Measurements from ENCODE around the gene HIVEP1.

HIVEP1 gene

DNA sequence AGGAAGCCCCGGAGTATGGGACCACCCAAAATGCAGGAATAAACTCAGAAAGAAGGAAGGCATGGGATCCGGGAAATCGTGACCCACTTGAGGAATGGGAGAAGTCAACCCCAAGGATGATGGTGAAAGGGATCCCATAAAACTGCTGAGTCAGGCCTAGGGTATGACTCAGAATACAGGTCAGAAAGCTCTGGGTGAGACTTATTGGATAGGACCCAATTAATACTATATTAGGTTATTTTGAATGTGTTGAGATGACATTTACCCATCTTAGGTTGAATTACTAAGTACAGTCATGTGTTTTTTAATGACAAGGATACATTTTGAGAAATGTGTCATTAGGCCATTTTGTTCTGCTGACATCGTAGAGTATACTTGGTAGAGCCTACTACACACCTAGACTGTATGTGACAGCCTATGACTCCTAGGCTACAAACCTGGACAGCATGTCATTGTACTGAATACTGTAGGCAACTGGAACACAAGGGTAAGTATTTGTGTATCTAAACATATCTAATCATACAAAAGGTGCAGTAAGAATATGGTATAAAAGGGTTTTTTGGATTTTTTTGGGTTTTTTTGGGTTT is 17.1 kb upstream of the HIVEP1 start:
- FAIRE-seq (no peak), DNase-seq (ENCODE audit: insufficient read length) (no peak)
- TF ChIP-seq POLR2AphosphoS5 (IDR thresholded peaks at IDR 0.05; ENCODE audit: low read depth, low read length), result no peak
- no peak for TF ChIP-seq TAF1 (IDR thresholded peaks at IDR 0.05; ENCODE audit: borderline replicate concordance, low read depth, low read length)
- TF ChIP-seq POLR2A (IDR thresholded peaks at IDR 0.05; ENCODE audit: low read depth, low read length), result no peak

DNA sequence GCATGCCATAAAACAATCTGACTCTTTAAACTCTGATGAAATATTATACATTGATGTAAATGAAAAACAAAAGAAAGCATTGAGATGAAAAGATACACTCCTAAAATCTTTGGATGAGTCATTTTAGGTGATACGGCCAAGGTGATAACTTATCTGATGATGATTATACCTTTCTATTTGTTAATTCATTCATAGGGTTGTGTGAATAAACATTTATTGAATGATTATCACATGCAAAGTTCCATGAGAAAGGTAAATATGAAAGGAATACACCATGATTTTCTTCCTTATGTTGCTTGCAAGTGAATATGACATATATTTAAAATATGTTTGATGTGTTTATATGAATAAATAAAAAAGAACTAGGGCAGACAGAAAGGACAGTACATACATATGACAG is 15.4 kb upstream of the HIVEP1 start:
- FAIRE-seq (no peak), DNase-seq (ENCODE audit: insufficient read length) (no peak)

DNA sequence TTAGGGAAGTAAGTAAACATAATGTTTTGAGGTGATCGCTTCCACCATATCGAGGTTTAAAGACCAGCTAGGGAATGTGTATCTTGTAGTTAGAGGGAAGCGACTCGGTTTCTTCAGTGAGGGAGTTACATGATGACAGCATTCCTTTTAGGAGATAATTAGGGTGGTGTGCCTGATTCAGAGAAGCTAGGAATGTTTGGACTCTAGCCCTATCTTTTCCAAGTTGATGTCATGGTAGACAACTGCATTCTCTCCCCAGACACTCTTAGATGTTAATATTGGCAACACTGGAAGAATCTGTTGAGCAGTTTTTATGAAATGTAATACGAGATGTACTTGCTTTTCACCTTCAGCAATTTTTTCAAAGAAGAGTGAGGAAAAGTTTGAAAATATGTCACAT is 12.9 kb upstream of the HIVEP1 start:
- no peak for DNase-seq (ENCODE audit: insufficient read length)
- TF ChIP-seq POLR2A (IDR thresholded peaks at IDR 0.05; ENCODE audit: low read depth, low read length) (no peak), TAF1 (IDR thresholded peaks at IDR 0.05; ENCODE audit: borderline replicate concordance, low read depth, low read length) (no peak), POLR2AphosphoS5 (IDR thresholded peaks at IDR 0.05; ENCODE audit: low read depth, low read length) (no peak)
- no peak for FAIRE-seq

More for the DNA sequence above, 15.4 kb upstream of the HIVEP1 start:
- TF ChIP-seq POLR2AphosphoS5 (IDR thresholded peaks at IDR 0.05; ENCODE audit: low read depth, low read length), result no peak
- TF ChIP-seq TAF1 (IDR thresholded peaks at IDR 0.05; ENCODE audit: borderline replicate concordance, low read depth, low read length), result no peak
- TF ChIP-seq POLR2A (IDR thresholded peaks at IDR 0.05; ENCODE audit: low read depth, low read length), result no peak

DNA sequence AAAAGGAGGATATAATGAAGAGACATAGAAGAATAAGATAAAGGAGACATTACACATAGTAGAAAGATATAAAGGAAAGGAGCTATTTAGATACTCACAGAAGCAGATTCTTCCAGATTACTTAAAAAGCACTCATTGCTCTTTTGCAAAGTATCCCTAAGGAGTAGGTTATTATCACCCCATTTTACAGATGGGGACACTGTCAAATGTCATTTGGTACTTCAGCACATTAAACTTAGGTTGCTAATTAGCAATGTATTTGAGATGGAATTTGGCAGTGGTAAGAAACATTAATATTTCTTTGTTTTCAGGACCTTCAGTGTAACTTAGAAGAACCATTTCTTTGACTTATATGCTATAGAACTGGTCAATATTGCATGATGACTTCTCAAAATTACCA is 11.9 kb upstream of the HIVEP1 start:
- no peak for DNase-seq (ENCODE audit: insufficient read length)

DNA sequence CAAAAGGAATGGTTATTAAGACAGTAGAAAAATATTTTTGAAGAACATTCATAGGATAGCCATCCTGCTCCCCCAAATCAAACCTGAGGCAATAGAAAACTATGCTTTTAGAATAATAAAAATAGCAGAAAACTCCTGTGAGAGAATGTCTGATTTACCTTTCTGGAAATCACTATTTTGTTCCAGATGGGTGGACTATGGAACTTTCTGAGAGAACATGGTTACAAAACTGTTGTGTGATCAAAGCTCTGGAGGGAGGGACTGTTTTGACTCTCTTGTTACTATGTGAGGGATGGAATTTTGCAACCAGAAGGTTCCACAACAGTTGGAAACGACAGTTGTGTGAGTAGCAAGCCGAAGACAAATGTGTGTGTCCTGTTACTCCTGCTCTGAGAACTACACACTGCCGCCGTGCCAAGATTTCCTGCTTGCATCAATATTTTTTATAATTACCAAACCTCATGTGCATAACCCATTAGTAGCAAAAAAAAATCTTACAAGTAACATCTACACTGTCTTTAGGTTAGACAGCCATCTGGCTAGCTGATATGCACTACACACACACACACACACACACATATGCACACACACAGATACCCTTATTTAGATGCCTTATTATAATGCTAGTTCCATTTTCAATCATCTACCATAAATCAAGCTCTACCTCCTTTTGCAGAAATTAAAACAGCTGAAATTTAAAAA is 11.0 kb upstream of the HIVEP1 start:
- TF ChIP-seq TAF1 (IDR thresholded peaks at IDR 0.05; ENCODE audit: borderline replicate concordance, low read depth, low read length) (no peak), POLR2A (IDR thresholded peaks at IDR 0.05; ENCODE audit: low read depth, low read length) (no peak), POLR2AphosphoS5 (IDR thresholded peaks at IDR 0.05; ENCODE audit: low read depth, low read length) (no peak)
- FAIRE-seq (no peak), DNase-seq (ENCODE audit: insufficient read length) (no peak)

More for the DNA sequence above, 11.9 kb upstream of the HIVEP1 start:
- TF ChIP-seq POLR2AphosphoS5 (IDR thresholded peaks at IDR 0.05; ENCODE audit: low read depth, low read length) (no peak), POLR2A (IDR thresholded peaks at IDR 0.05; ENCODE audit: low read depth, low read length) (no peak), TAF1 (IDR thresholded peaks at IDR 0.05; ENCODE audit: borderline replicate concordance, low read depth, low read length) (no peak)
- no peak for FAIRE-seq

DNA sequence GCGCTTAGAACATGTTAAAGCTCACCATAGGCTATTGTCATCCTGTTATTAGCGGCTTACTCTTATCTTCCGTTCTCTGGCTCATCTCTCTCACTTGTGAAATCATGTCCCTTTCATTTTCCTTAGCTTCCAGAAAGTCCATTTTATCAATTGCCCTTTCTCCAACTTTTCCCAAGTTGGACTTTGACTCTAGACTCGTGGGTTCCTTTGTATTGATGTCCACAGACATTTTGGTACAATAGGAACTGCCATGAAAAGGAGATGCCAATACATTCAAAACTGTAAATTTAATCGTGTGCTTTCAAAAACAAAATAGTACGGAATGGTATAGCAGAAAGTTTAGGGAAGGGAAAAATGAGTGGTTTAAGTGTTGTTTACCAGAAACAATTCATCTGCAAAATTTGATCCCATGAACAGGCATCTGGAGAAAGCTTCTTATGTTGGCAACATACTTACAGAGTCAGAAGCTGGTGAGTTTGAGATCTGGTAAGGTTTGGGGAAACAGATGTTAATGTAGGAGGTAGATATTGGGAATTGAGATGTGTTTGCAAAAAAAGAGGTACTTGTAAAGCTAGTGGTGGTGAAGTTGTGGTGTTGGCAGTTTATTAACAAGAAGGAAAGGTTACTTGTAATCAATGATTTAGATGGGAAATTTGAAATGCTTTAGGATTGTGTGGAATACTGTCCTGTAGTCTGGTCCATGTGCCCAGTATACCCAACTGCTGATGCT is 10.2 kb upstream of the HIVEP1 start:
- no peak for TF ChIP-seq POLR2A (IDR thresholded peaks at IDR 0.05; ENCODE audit: low read depth, low read length)
- TF ChIP-seq TAF1 (IDR thresholded peaks at IDR 0.05; ENCODE audit: borderline replicate concordance, low read depth, low read length), result no peak
- no peak for TF ChIP-seq POLR2AphosphoS5 (IDR thresholded peaks at IDR 0.05; ENCODE audit: low read depth, low read length)
- no peak for DNase-seq (ENCODE audit: insufficient read length)
- FAIRE-seq, result peak; percentile 51

DNA sequence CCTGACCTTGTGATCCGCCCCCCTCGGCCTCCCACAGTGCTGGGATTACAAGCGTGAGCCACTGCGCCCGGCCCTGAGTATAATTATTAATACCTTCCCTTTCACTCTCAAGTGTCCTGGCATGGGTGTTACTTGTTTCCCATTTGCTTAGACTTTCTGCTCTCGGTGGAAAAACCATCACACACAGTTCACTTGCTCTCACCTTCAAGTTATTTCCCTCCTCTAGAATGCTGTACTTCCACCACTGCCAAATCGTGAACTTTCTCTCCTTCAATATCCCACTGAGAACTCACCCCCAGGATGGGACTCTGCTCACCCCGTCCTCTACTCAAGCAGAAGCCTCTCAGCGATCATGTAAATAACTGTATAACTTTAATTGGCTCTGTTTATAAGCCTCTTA is 4.6 kb upstream of the HIVEP1 start:
- DNase-seq (ENCODE audit: insufficient read length) (no peak), FAIRE-seq (no peak)
- TF ChIP-seq TAF1 (IDR thresholded peaks at IDR 0.05; ENCODE audit: borderline replicate concordance, low read depth, low read length) (no peak), POLR2A (IDR thresholded peaks at IDR 0.05; ENCODE audit: low read depth, low read length) (no peak; the same call in 1 of the 2 replicates), POLR2AphosphoS5 (IDR thresholded peaks at IDR 0.05; ENCODE audit: low read depth, low read length) (no peak)

DNA sequence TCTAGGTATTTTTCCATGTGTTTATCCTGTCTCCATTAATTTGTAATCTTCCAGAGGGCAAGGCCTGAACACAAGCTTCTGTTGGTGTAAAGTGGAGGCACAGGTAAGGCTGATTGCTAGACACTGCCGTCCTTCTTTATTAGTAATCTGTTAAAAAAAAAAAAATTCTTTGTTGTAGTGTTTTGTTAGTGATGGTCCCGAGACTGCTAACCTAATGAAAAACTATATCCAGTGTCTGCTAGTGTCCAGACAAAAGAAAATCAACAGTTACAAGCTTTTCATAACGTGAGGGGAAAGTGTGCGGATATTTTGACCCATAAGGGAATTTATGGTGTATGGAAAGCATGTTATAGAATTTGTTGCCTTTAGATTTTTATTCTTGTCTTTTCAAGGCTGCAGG is 4.2 kb upstream of the HIVEP1 start:
- TF ChIP-seq POLR2AphosphoS5 (IDR thresholded peaks at IDR 0.05; ENCODE audit: low read depth, low read length) (no peak), TAF1 (IDR thresholded peaks at IDR 0.05; ENCODE audit: borderline replicate concordance, low read depth, low read length) (no peak), POLR2A (IDR thresholded peaks at IDR 0.05; ENCODE audit: low read depth, low read length) (no peak)
- FAIRE-seq, result no peak
- DNase-seq (ENCODE audit: insufficient read length), result no peak

DNA sequence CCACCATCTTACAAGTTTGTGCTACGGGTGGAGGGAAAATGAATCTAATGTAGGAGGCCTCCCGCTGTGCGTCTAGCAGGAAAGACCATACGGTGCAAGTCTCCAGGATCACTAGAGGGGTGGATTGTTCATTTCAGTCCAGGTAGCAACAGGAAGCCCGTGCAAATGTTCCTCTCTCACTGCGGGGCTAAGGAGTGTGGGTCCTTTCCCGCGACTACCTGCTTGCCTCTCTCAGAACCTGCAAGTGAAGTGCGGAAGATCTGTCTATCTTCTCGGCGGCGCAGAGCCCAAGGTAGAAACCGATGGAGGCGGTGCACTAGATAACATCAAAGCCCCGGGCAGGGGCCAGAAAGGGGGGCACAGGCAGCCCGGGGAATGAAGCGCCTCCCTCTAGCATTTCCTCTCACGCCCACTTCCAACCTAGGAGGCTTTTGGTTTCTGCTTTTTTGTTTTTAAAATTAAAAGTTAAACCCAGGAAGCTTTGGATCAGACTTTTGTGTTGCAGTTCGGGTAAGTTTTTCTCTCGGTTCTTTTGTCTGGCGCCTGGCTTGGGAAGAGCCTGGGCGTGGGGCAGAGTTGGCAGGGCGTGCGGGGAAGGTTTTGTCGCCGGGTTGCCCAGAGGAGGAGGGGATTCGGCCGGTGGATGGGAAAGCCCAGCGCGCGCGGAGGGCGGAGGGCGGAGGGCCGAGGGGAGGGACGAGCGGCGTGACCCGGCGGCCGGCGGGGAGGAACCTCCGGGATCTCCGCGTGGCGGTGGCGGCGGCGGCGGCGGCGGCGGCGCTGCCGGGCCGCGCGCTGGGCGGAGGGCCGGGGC is 3.5 kb upstream of the HIVEP1 start:
- DNase-seq (ENCODE audit: insufficient read length) (peak; percentile 55), FAIRE-seq (peak; percentile 81)
- peak; percentile 97 for TF ChIP-seq POLR2AphosphoS5 (IDR thresholded peaks at IDR 0.05; ENCODE audit: low read depth, low read length)
- TF ChIP-seq TAF1 (IDR thresholded peaks at IDR 0.05; ENCODE audit: borderline replicate concordance, low read depth, low read length), result peak; percentile 91
- TF ChIP-seq POLR2A (IDR thresholded peaks at IDR 0.05; ENCODE audit: low read depth, low read length), result peak; percentile 91

DNA sequence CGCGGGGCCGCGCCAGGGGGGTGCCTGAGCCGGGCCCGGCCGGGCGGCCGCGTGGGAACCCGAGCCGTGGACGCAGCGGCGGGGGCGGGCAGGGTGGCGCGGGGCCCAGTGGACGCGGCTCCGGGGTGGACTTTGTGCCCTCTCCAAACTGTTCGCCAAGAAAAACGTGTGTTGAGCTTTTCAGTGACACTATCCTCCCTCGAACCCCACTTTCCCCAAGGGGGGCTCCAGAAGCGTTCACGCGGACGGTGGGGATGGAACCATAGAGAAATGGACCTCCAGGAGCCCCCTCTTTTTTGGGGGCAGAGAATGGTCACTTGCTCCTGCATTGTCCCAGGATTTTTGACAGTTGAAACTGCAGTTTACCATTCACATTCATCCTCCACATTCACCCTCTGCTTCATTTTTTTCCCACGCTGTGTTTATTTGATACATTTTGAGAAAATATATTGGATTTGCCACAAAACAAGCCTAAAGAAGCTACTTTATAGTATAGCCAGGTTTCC is 2.9 kb upstream of the HIVEP1 start:
- DNase-seq (ENCODE audit: insufficient read length) (no peak), FAIRE-seq (no peak)
- TF ChIP-seq TAF1 (IDR thresholded peaks at IDR 0.05; ENCODE audit: borderline replicate concordance, low read depth, low read length), result no peak
- peak; percentile 72 for TF ChIP-seq POLR2AphosphoS5 (IDR thresholded peaks at IDR 0.05; ENCODE audit: low read depth, low read length)
- TF ChIP-seq POLR2A (IDR thresholded peaks at IDR 0.05; ENCODE audit: low read depth, low read length), result peak; percentile 52

Data from GM12892 (cell line).